OCI-LY3 (cell line): ENCODE data around the gene CEACAM6.
"Not testable (repeated sequence)": the region's sequence is repeated elsewhere in the genome, so short reads cannot be mapped to it uniquely, and the experiment has no call there.

Experiments used
- CTCF ChIP-seq: fragments of 200-600, 300-600 bp; sonication (generic); IDR thresholded peaks from 2 replicates; pipeline ENCODE4 v1.5.1; 2014; ENCODE audit warnings: antibody characterized with exemption, low read length, low read depth
- EZH2phosphoT487 ChIP-seq: fragments of 200-600 bp; shearing (Covaris generic); IDR thresholded peaks from 2 replicates; pipeline ENCODE4 v1.6.1; 2018; ENCODE audit warnings: antibody characterized with exemption, mixed run types, low read depth

GRCh38 chr19:41788518-41788917, 33.2 kb downstream of the CEACAM6 start:
- TF ChIP-seq CTCF, EZH2phosphoT487: not testable (repeated sequence)
